ENCODE measurements around the gene ANG.

ANG gene

DNA sequence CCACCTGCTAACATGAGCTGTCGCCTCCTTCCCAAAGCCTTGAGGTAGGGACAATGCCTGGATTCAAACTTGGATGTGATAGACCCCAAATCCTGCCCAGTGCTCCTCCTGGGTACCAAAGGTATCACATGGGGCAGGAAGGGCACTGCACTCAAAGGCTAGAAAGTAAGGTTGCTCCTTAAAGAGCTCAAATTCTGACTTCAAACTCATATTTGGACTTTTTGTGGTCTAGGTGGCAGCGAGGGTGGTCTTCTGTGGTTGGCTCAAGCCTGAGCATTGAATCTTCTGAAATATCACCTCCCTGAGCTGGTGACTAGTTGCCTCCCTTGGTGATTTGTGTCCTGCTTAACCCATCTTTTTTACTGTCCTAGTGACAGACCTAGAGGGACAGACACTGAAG is 12.5 kb upstream of the ANG start:
- Histone ChIP-seq H3K79me2 (ENCODE audit: low read length) (no peaks in the 10 kb centered on the region), H3K27ac (ENCODE audit: low read length) (no peak overlapping the region), H3K4me2 (ENCODE audit: low read length) (no peak overlapping the region), H3K27me3 (ENCODE audit: low read depth, low read length) (no peaks in the 10 kb centered on the region; the same call in 1 of the 2 replicates), H3K4me1 (ENCODE audit: low read length) (peaks cover 14% of the 10 kb centered on the region), H3K9ac (ENCODE audit: low read length) (no peak overlapping the region), H2AFZ (ENCODE audit: low read depth, low read length) (no peak overlapping the region), H3K4me3 (ENCODE audit: low read length) (no peak overlapping the region), H3K36me3 (replicated peaks; ENCODE audit: low read depth, low read length) (no peaks in the 10 kb centered on the region), H3K9me3 (ENCODE audit: insufficient read depth, low read length) (no peaks in the 10 kb centered on the region), H4K20me1 (ENCODE audit: insufficient read depth, low read length) (no peaks in the 10 kb centered on the region)
- no peak for TF ChIP-seq EZH2phosphoT487 (IDR thresholded peaks at IDR 0.05; ENCODE audit: low read depth)
- TF ChIP-seq, protein P1, sequence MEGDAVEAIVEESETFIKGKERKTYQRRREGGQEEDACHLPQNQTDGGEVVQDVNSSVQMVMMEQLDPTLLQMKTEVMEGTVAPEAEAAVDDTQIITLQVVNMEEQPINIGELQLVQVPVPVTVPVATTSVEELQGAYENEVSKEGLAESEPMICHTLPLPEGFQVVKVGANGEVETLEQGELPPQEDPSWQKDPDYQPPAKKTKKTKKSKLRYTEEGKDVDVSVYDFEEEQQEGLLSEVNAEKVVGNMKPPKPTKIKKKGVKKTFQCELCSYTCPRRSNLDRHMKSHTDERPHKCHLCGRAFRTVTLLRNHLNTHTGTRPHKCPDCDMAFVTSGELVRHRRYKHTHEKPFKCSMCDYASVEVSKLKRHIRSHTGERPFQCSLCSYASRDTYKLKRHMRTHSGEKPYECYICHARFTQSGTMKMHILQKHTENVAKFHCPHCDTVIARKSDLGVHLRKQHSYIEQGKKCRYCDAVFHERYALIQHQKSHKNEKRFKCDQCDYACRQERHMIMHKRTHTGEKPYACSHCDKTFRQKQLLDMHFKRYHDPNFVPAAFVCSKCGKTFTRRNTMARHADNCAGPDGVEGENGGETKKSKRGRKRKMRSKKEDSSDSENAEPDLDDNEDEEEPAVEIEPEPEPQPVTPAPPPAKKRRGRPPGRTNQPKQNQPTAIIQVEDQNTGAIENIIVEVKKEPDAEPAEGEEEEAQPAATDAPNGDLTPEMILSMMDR (IDR thresholded peaks at IDR 0.05; ENCODE audit: low read depth, low read length) = no peak

DNA sequence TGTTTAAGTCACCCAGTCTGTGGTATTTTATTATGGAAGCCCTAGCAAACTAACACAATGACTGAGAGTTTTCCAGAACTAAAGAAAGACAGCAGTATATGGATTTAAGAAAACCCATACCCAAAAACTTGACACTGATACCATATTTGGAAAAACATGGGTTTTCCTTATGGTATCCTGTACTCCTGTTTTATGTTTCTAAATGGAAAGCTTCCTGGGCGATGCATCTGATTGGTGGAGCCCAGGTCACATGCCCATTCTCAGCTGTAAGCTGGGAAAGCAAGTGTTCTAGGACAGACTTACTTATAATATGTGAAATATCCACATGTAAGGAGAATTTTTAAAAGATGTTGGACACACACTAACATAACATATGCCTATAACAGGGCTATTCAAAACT is 8.7 kb upstream of the ANG start:
- no peak for TF ChIP-seq EZH2phosphoT487 (IDR thresholded peaks at IDR 0.05; ENCODE audit: low read depth)
- TF ChIP-seq, protein P1 (IDR thresholded peaks at IDR 0.05; ENCODE audit: low read depth, low read length) = no peak
- Histone ChIP-seq H3K36me3 (replicated peaks; ENCODE audit: low read depth, low read length) (no peaks in the 10 kb centered on the region), H3K27ac (ENCODE audit: low read length) (no peak overlapping the region), H3K4me1 (ENCODE audit: low read length) (peaks cover 16% of the 10 kb centered on the region), H3K9me3 (ENCODE audit: insufficient read depth, low read length) (no peaks in the 10 kb centered on the region), H3K79me2 (ENCODE audit: low read length) (no peaks in the 10 kb centered on the region), H4K20me1 (ENCODE audit: insufficient read depth, low read length) (no peaks in the 10 kb centered on the region), H3K9ac (ENCODE audit: low read length) (peak overlapping the region; percentile 99; the same call in 1 of the 2 replicates), H3K4me3 (ENCODE audit: low read length) (peak overlapping the region; percentile 97), H3K27me3 (ENCODE audit: low read depth, low read length) (no peaks in the 10 kb centered on the region; the same call in 1 of the 2 replicates), H2AFZ (ENCODE audit: low read depth, low read length) (peak overlapping the region; percentile 67), H3K4me2 (ENCODE audit: low read length) (peak overlapping the region; percentile 93)

DNA sequence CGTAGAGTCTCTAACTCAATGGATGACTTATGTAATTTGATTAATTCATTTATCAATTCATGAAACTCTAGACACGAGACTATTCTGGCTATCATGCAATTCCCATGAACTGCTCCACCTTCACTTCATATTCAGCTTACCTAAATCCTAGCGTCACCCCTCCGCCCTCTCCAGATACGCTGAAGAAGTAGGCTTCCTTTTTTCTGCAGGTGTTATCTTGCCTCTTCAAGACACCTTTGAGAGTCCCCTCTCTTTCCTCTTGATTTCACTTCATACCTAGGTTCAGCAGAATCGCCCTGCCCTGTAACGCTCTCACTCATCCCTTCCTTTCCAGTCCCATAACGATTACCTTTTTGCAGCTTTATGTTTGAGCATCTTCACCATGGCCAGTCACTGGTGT is 8.2 kb upstream of the ANG start:
- Histone ChIP-seq H3K79me2 (ENCODE audit: low read length) (no peaks in the 10 kb centered on the region), H3K4me2 (ENCODE audit: low read length) (peak overlapping the region; percentile 93), H3K9ac (ENCODE audit: low read length) (peak overlapping the region; percentile 99), H3K9me3 (ENCODE audit: insufficient read depth, low read length) (no peaks in the 10 kb centered on the region), H4K20me1 (ENCODE audit: insufficient read depth, low read length) (no peaks in the 10 kb centered on the region), H3K27me3 (ENCODE audit: low read depth, low read length) (no peaks in the 10 kb centered on the region; the same call in 1 of the 2 replicates), H3K27ac (ENCODE audit: low read length) (peak overlapping the region; percentile 98), H3K4me1 (ENCODE audit: low read length) (peaks cover 18% of the 10 kb centered on the region), H2AFZ (ENCODE audit: low read depth, low read length) (peak overlapping the region; percentile 15; the same call in 1 of the 2 replicates), H3K36me3 (replicated peaks; ENCODE audit: low read depth, low read length) (no peaks in the 10 kb centered on the region), H3K4me3 (ENCODE audit: low read length) (peak overlapping the region; percentile 97)
- no peak for TF ChIP-seq EZH2phosphoT487 (IDR thresholded peaks at IDR 0.05; ENCODE audit: low read depth)
- TF ChIP-seq, protein P1 (IDR thresholded peaks at IDR 0.05; ENCODE audit: low read depth, low read length) = no peak

DNA sequence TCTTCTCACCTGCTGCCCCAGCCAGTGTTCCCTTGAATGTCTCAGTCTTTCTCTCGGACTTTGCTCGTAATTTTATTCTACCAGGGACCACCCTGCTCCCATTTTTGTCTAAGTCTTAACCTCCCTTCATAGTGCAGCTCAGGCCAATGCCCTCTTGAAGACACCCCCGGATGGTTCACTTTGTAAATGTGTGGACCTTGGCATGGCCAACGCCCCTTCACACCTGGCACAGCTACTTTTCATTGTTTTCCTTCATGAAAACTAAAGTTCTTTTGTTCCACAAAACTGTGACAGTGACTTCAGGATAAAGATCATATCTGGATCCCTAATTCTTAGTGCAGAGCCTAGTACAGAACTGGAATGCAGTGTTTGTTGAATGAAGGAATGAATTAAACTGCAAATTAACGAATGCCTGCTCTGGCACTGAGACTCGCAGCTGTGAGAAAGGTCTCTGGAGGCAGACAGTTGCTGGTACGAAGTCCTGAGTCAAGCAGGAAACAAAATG is 7.7 kb upstream of the ANG start:
- H3K79me2 ChIP-seq (ENCODE audit: low read length) = no peaks in the 10 kb centered on the region
- peak overlapping the region; percentile 97 for H3K4me3 ChIP-seq (ENCODE audit: low read length)
- H3K27me3 ChIP-seq (ENCODE audit: low read depth, low read length) = no peaks in the 10 kb centered on the region; the same call in 1 of the 2 replicates
- H3K9me3 ChIP-seq (ENCODE audit: insufficient read depth, low read length) = no peaks in the 10 kb centered on the region
- no peak overlapping the region for H2AFZ ChIP-seq (ENCODE audit: low read depth, low read length)
- H3K4me1 ChIP-seq (ENCODE audit: low read length) = peaks cover 14% of the 10 kb centered on the region
- no peaks in the 10 kb centered on the region for H3K36me3 ChIP-seq (replicated peaks; ENCODE audit: low read depth, low read length)
- H4K20me1 ChIP-seq (ENCODE audit: insufficient read depth, low read length) = no peaks in the 10 kb centered on the region
- no peak for TF ChIP-seq EZH2phosphoT487 (IDR thresholded peaks at IDR 0.05; ENCODE audit: low read depth)
- TF ChIP-seq, protein P1 (IDR thresholded peaks at IDR 0.05; ENCODE audit: low read depth, low read length) = no peak
- peak overlapping the region; percentile 99 for H3K9ac ChIP-seq (ENCODE audit: low read length)
- peak overlapping the region; percentile 98 for H3K27ac ChIP-seq (ENCODE audit: low read length)
- peak overlapping the region; percentile 93 for H3K4me2 ChIP-seq (ENCODE audit: low read length)
